HFF-Myc (cell line): ENCODE results near the gene CARD19.

Source experiments
- DNase-seq: peaks from one replicate; pipeline ENCODE4 v3.0.0-alpha.2; 2011; ENCODE audit warnings: low read depth; ENCODE audit errors: extremely low read depth
- H3K4me3 ChIP-seq: replicated peaks from 2 replicates; pipeline ENCODE4 v1.5.1; 2011; ENCODE audit warnings: low read depth, mild to moderate bottlenecking, control low read depth, low read length
- TF ChIP-seq, protein P1 (sequence below): IDR thresholded peaks from 2 replicates; pipeline ENCODE4 v1.5.1; 2012; ENCODE audit warnings: mild to moderate bottlenecking, low read depth, low read length, control low read depth; ENCODE audit errors: missing control alignments

CARD19 gene

DNA sequence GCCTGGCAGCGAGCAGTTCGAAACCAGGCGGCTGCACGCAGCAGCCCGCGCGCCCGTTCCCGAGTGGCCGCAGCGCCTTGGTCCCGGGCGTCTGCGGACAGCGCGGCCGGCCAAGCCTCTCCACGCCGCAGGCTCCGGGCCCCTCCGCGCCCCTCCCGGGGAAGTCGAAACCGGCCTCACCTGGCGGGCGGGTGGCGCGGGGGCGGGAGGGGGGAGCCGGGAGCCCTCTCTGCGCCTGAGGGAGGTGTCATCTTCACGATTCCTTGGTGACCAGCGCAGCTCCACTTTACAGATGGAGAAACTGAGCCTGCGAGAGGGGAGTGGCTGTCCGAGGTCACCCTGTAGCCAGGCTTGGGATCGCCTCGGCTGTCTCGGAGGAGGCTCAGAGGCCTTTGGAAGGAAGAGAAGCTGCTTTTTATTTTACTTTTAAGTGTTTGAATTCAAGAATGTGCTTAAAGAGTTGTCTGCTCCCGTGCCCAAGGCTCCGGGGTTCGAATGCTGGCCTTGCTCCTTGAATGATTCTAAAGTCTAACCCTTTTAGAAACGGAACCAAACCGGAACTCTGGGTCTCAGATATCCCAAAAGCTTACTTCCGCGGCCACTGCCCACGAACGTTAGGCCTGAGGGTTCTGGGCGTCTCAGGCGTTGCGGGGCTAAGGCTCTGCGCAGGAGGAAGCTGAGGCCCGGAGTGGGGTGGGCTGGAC lies 36.9 kb upstream of the CARD19 start:
- TF ChIP-seq, protein P1, sequence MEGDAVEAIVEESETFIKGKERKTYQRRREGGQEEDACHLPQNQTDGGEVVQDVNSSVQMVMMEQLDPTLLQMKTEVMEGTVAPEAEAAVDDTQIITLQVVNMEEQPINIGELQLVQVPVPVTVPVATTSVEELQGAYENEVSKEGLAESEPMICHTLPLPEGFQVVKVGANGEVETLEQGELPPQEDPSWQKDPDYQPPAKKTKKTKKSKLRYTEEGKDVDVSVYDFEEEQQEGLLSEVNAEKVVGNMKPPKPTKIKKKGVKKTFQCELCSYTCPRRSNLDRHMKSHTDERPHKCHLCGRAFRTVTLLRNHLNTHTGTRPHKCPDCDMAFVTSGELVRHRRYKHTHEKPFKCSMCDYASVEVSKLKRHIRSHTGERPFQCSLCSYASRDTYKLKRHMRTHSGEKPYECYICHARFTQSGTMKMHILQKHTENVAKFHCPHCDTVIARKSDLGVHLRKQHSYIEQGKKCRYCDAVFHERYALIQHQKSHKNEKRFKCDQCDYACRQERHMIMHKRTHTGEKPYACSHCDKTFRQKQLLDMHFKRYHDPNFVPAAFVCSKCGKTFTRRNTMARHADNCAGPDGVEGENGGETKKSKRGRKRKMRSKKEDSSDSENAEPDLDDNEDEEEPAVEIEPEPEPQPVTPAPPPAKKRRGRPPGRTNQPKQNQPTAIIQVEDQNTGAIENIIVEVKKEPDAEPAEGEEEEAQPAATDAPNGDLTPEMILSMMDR: no peak
- H3K4me3 ChIP-seq: peak overlapping the region; percentile 23
- no peak for DNase-seq

DNA sequence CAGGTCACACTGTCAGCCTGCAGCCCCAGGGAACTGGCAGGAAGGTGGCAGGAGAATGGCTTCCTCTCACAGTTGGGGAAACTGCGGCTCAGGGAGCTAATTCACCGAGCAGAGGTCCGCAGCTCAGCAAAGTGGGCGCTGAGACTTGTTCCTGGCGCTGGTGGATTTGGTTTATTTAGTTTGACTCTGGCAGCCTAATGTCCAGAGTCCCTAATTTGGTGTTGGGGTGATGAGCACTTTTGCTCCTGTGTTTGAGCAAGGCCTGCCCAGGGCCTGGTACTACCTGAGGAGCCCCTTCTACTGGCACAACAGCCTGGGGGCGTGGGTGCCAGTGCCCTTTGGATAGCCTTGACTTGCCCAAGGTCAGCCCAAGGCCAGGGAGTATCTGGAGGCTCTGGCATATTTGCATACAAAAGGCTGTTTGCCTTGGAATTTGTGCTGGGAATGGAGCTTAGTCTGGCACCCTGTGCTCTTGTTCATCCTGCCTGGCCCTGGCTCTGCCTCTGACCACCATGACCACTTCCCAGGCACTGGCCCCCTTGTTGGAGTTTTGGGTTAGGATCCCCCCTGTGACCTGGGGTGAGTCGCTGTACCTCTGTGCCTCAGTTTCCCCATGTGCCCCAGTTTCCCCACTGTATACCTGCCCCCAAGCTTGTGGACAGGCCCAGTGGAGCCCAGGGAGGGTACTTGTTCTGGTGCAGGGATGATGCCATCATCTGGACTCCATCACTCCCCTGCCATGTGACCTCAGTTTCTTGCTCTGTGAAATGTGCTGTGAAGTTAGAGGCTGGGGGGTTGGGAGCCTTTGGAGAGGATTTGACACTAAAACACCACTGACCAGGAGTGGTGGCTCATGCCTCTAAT lies 36.1 kb upstream of the CARD19 start:
- H3K4me3 ChIP-seq: no peak overlapping the region
- TF ChIP-seq, protein P1: no peak
- no peak for DNase-seq

DNA sequence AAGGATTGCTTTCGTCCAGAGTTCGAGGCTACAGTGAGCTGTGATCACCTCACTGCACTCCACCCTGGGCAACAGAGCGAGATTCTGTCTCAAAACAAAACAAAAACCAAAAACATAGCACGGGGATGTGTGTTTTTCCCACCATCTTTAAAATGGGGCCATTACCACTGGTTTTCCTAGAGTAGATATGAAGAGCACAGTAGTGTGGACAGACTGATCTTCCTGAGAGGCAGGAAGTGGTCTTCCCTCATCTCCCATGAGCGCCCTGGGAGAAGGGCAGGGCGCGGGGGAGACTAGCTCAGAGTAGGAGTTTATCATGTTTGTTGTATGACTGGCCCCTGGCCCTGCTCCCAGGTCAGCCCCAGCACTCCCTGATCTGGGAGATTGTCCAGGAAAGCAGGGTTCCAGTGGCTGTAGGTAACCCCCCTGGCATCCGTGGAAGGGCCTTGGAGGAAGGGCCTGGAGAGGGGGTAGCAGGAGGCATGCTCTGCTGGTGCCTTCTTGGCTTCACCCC lies 35.2 kb upstream of the CARD19 start:
- no peak for DNase-seq
- no peak overlapping the region for H3K4me3 ChIP-seq
- TF ChIP-seq, protein P1: no peak

- TF ChIP-seq, protein P1: no peak
- no peak overlapping the region for H3K4me3 ChIP-seq
- no peak for DNase-seq
Measured at GRCh38 chr9:93061260-93061751, 34.7 kb upstream of the CARD19 start.

DNA sequence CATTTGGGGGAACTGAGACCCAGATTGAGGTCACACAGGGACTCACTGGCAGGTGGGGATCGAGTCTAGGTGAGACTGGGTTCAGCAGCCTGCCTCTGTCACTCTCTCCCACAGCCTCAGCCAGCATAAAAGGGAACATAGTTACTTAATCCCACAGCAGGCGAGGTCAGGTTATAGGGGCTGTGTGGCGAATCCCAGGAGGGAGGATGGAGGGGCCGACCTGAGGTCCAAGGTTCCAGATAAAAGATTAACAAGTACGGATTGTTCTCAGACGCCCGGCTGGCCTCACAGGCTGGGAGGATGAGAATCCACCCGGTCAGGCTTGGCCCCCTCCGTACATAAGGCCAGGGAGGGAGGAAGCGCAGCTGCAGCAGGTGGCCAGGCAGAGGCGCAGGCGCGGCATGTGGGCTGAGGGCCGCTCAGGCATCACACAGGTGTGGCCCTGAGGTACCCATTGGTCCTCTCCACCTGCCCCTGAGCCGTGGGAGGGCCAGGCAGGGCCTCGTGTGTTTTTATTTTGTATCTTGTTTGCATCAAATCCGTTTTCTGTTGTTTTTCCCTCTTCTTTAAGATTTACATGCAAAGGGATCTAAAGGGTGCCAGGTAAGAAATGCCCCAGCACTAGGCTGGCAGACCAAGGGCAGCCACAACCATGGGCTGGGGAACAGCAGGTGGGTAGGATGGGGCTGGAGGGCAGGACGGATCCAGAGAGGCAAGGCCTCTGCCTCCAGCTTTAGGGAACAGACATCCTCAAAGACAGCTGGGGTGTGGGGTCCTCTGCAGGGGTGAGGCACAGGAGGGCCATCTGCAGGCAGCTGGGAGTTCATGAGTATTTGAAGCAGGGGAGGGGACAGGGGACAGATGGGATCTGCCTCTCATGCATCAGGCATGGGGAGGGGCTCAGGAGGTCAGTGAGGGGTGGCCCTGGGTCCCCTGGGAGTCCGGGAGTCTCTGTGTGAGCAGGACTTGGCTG lies 33.9 kb upstream of the CARD19 start:
- TF ChIP-seq, protein P1: no peak
- no peak overlapping the region for H3K4me3 ChIP-seq

GRCh38 chr9:93064392-93065134 lies 31.5 kb upstream of the CARD19 start:
- H3K4me3 ChIP-seq: no peak overlapping the region
- DNase-seq: no peak
- TF ChIP-seq, protein P1: no peak

More for the DNA sequence above, 33.9 kb upstream of the CARD19 start:
- DNase-seq: no peak
